ENCODE measurements around the gene ALPK1.

GRCh38 chr4:112352736-112353135 lies 55.6 kb downstream of the ALPK1 start:
- no peak for TF ChIP-seq POLR2A (IDR thresholded peaks at IDR 0.05)
- no peak for TF ChIP-seq CTCF (IDR thresholded peaks at IDR 0.05)
